Measurements from ENCODE around the gene LMX1A. TPM values are rescaled to one million over a fixed set of nuclear protein-coding genes. Genes with fewer than 3 reads are reported as not detected.

Gene LMX1A
- total and polyA plus RNA-seq, 9 of the 15 experiments (the other 6 are each of a cell fraction or from before 2014, with no cell fraction given), result not detected

- TF ChIP-seq RREB1 (CRISPR knock-in tag; IDR thresholded peaks at IDR 0.05) (no peak), CCAR2 (IDR thresholded peaks at IDR 0.05; ENCODE audit: low read depth, low read length) (no peak)
These were observed 183.8 kb downstream of the LMX1A start (continued) for GRCh38 chr1:165172666-165173065.

GRCh38 chr1:165169729-165170128 is 186.8 kb downstream of the LMX1A start:
- Histone ChIP-seq H3K9me3 (replicated peaks; ENCODE audit: control insufficient read depth, insufficient read depth, low read depth, low read length) (no peaks in the 10 kb centered on the region), H2AFZ (ENCODE audit: low read depth, low read length) (no peak overlapping the region), H3K4me2 (ENCODE audit: insufficient read depth, low read length) (no peak overlapping the region), H3K9ac (ENCODE audit: insufficient read depth in 1 of 2, low read depth in 2 of 2, low read length in 2 of 2) (no peak overlapping the region), H3K4me3 (no peak overlapping the region), H3K27me3 (ENCODE audit: control insufficient read depth in 2 of 2, insufficient read depth in 2 of 2, low read length in 2 of 2) (no peaks in the 10 kb centered on the region; a peak in 1 of 5 replicates), H3K36me3 (ENCODE audit: control insufficient read depth, insufficient read depth, low read length) (no peaks in the 10 kb centered on the region), H3K4me1 (replicated peaks in 1 of 2; ENCODE audit: control insufficient read depth in 2 of 2, insufficient read depth in 2 of 2, low read length in 2 of 2) (no peaks in the 10 kb centered on the region), H3K27ac (ENCODE audit: extremely low read depth, low read depth, low read length) (no peak overlapping the region), H4K20me1 (replicated peaks; ENCODE audit: control insufficient read depth, insufficient read depth, low read length) (no peaks in the 10 kb centered on the region), H3K9me1 (ENCODE audit: control insufficient read depth, insufficient read depth, low read length) (no peaks in the 10 kb centered on the region), H3K79me2 (ENCODE audit: control insufficient read depth, insufficient read depth, low read length) (no peaks in the 10 kb centered on the region)
- FAIRE-seq, result no peak
- in situ Hi-C loops (cut with MboI) (no loop called here), intact Hi-C loops (cut with micrococcal nuclease) (no loop called here)
- no TSS peak for BruUV-seq (replicated peaks)
- DNase-seq (ENCODE audit: extremely low read depth in 1 of 4, low spot score in 3 of 4), result no peak
- CTCF ChIA-PET (ENCODE audit: low intra/inter-chr PET ratio), result no interaction called here
- ATAC-seq, result no peak
- 0% methylated on average over 3 of the region's 3 CpGs for WGBS (ENCODE audit: insufficient coverage, low coverage, missing lambda C conversion rate)
- POLR2A ChIA-PET, result interaction anchor here (1.2 kb wide), 1 partner anchor 11 kb away, joined by 3 read pairs; no protein-coding TSS in a partner anchor
- no peak for TF ChIP-seq EZH2 (IDR thresholded peaks at IDR 0.05; ENCODE audit: borderline replicate concordance, low read depth, low read length)
- no peak for TF ChIP-seq ZNF707 (CRISPR knock-in tag; conservative IDR thresholded peaks at IDR 0.05)
- TF ChIP-seq CREBBP (IDR thresholded peaks at IDR 0.05; ENCODE audit: low read depth, low read length), result no peak
- TF ChIP-seq NR2C1 (IDR thresholded peaks at IDR 0.05), result no peak
- TF ChIP-seq NR2C1 (tag; IDR thresholded peaks at IDR 0.05), result no peak
- TF ChIP-seq ZNF224 (CRISPR knock-in tag; IDR thresholded peaks at IDR 0.05), result no peak
- TF ChIP-seq ZBTB7A (IDR thresholded peaks at IDR 0.05; ENCODE audit: borderline replicate concordance, control insufficient read depth, low read depth, low read length), result no peak
- TF ChIP-seq ETS1 (conservative IDR thresholded peaks at IDR 0.05; ENCODE audit: control insufficient read depth, low read depth, low read length), result no peak
- no peak for TF ChIP-seq RBM39 (optimal IDR thresholded peaks at IDR 0.05; ENCODE audit: low read depth, low read length)
- no peak for TF ChIP-seq MYNN (IDR thresholded peaks at IDR 0.05)
- TF ChIP-seq MYNN (CRISPR knock-in tag; IDR thresholded peaks at IDR 0.05), result no peak
